HepG2 (cell line): ENCODE data around the gene LZTS2. TPM values are rescaled to one million over a fixed set of nuclear protein-coding genes. Genes with fewer than 3 reads are reported as not detected.
A peak's percentile ranks its signal among the peaks of the same experiment; 100 is the strongest.

Experiments
- DNMT1 ChIP-seq: sonication (generic); formaldehyde crosslinking; IDR thresholded peaks from 2 replicates; pipeline ENCODE4 v1.5.1; 2020; ENCODE audit warnings: mild to moderate bottlenecking, missing genetic modification reagents
- ELF1 ChIP-seq: sonication (generic); formaldehyde crosslinking; IDR thresholded peaks from 2 replicates; pipeline ENCODE4 v1.4.0; 2020; ENCODE audit warnings: missing genetic modification reagents
- HIVEP1 ChIP-seq: sonication (generic); formaldehyde crosslinking; IDR thresholded peaks from 2 replicates; pipeline ENCODE4 v1.4.0; 2020; ENCODE audit warnings: mild to moderate bottlenecking, missing genetic modification reagents
- KDM2A ChIP-seq: sonication (generic); formaldehyde crosslinking; IDR thresholded peaks from 2 replicates; pipeline ENCODE4 v1.4.0; 2020; ENCODE audit warnings: low read depth, missing genetic modification reagents, borderline replicate concordance
- MAFK ChIP-seq, 2 experiments: IDR thresholded peaks in 1 of 2; conservative IDR thresholded peaks in 1 of 2; 2 replicates each; pipeline ENCODE4 v1.6.1; 2011; ENCODE audit warnings: improper control_type of control experiment in 2 of 2, low read length in 2 of 2
- MZF1 ChIP-seq: sonication (generic); formaldehyde crosslinking; IDR thresholded peaks from 2 replicates; pipeline ENCODE4 v1.8.1; 2023; ENCODE audit warnings: mild to moderate bottlenecking, missing genetic modification reagents, borderline replicate concordance
- NCOA1 ChIP-seq: sonication (generic); formaldehyde crosslinking; IDR thresholded peaks from 2 replicates; pipeline ENCODE4 v1.9.0; 2021; ENCODE audit warnings: missing genetic modification reagents
- NR2F6 ChIP-seq, 2 experiments: IDR thresholded peaks; 2 replicates each; pipeline ENCODE4 v1.6.1; 2016; ENCODE audit warnings: antibody characterized with exemption in 1 of 2, mild to moderate bottlenecking in 1 of 2
- NR3C1 ChIP-seq: sonication (generic); formaldehyde crosslinking; IDR thresholded peaks from 2 replicates; pipeline ENCODE4 v1.4.0; 2020; ENCODE audit warnings: missing genetic modification reagents
- SIX4 ChIP-seq: sonication (generic); formaldehyde crosslinking; IDR thresholded peaks from 2 replicates; pipeline ENCODE4 v1.4.0; 2020; ENCODE audit warnings: missing genetic modification reagents
- SMARCC2 ChIP-seq: fragments of 450-650 bp; IDR thresholded peaks from 2 replicates; pipeline ENCODE4 v1.6.1; 2017; ENCODE audit warnings: antibody characterized with exemption, mild to moderate bottlenecking
- SMARCE1 ChIP-seq: fragments of 450-650 bp; IDR thresholded peaks from 2 replicates; pipeline ENCODE4 v1.6.1; 2017; ENCODE audit warnings: borderline replicate concordance
- SOX5 ChIP-seq: IDR thresholded peaks from 2 replicates; pipeline ENCODE4 v1.6.1; 2016; ENCODE audit warnings: borderline replicate concordance
- SP4 ChIP-seq: sonication (generic); formaldehyde crosslinking; IDR thresholded peaks from 2 replicates; pipeline ENCODE4 v1.8.1; 2023; ENCODE audit warnings: mild to moderate bottlenecking, missing genetic modification reagents
- WIZ ChIP-seq: sonication (generic); formaldehyde crosslinking; IDR thresholded peaks from 2 replicates; pipeline ENCODE4 v1.5.1; 2020; ENCODE audit warnings: mild to moderate bottlenecking, missing genetic modification reagents
- ZFX ChIP-seq: sonication (generic); formaldehyde crosslinking; IDR thresholded peaks from 2 replicates; pipeline ENCODE4 v1.4.0; 2020; ENCODE audit warnings: mild to moderate bottlenecking, low read depth, missing genetic modification reagents, moderate library complexity
- ZNF232 ChIP-seq: sonication (generic); formaldehyde crosslinking; IDR thresholded peaks from 2 replicates; pipeline ENCODE4 v1.4.0; 2020; ENCODE audit warnings: missing genetic modification reagents, borderline replicate concordance
- ZNF235 ChIP-seq: sonication (generic); formaldehyde crosslinking; IDR thresholded peaks from 2 replicates; pipeline ENCODE4 v1.8.1; 2023; ENCODE audit warnings: mild to moderate bottlenecking, missing genetic modification reagents, borderline replicate concordance
- ZNF335 ChIP-seq: sonication (generic); formaldehyde crosslinking; IDR thresholded peaks from 2 replicates; pipeline ENCODE4 v1.4.0; 2020; ENCODE audit warnings: missing genetic modification reagents
- ZNF556 ChIP-seq: sonication (generic); formaldehyde crosslinking; IDR thresholded peaks from 2 replicates; pipeline ENCODE4 v1.4.0; 2020; ENCODE audit warnings: mild to moderate bottlenecking, missing genetic modification reagents, borderline replicate concordance
- ZNF589 ChIP-seq: sonication (generic); formaldehyde crosslinking; conservative IDR thresholded peaks from 2 replicates; pipeline ENCODE4 v1.8.0; 2022; ENCODE audit warnings: mild to moderate bottlenecking, moderate library complexity, missing genetic modification reagents
- ZNF616 ChIP-seq: sonication (generic); formaldehyde crosslinking; IDR thresholded peaks from 2 replicates; pipeline ENCODE4 v1.5.0; 2020; ENCODE audit warnings: low read depth, mild to moderate bottlenecking, missing genetic modification reagents
- ZNF839 ChIP-seq: sonication (generic); formaldehyde crosslinking; IDR thresholded peaks from 2 replicates; pipeline ENCODE4 v1.4.0; 2020; ENCODE audit warnings: missing genetic modification reagents, mild to moderate bottlenecking, borderline replicate concordance
- polyA plus RNA-seq, 8 experiments: library from polyadenylated mRNA; depleted of rRNA in 3 of 8; stranded (reverse) in 7 of 8; unstranded in 1 of 8; fragments of >200 nt; fragmentation: Illumina TruSeq in 4 of 8; extraction: Trizol in 4 of 8; gene quantifications; 2 replicates each; pipeline versions ENCODE4 v1.2.1 to v1.2.3, GENCODE V29; 2011 to 2016; ENCODE audit warnings: low read depth in 4 of 8, missing spikeins in 1 of 8, mixed read lengths in 1 of 8; ENCODE audit not compliant: insufficient read depth in 1 of 8
- total RNA-seq, 5 experiments: library from RNA; depleted of rRNA; stranded (reverse); fragments of >200 nt; fragmentation: Illumina TruSeq; extraction: Trizol; gene quantifications; 2 replicates each; pipeline ENCODE4 v1.2.3, GENCODE V29; 2016; ENCODE audit warnings: low read depth in 1 of 5
- TF ChIP-seq, protein P1 (sequence below): sonication (generic); IDR thresholded peaks from 2 replicates; pipeline ENCODE4 v1.6.1; 2016; ENCODE audit warnings: low read depth, borderline replicate concordance
- TF ChIP-seq, protein P2 (sequence below): sonication (generic); formaldehyde crosslinking; IDR thresholded peaks from 2 replicates; pipeline ENCODE4 v1.8.1; 2023; ENCODE audit warnings: mild to moderate bottlenecking, inconsistent platforms, moderate library complexity, missing genetic modification reagents, borderline replicate concordance
- TF ChIP-seq, protein P3 (sequence below): IDR thresholded peaks from 2 replicates; pipeline ENCODE4 v1.6.1; 2018; ENCODE audit warnings: missing genetic modification reagents, mild to moderate bottlenecking, missing compliant biosample characterization

Gene LZTS2
- total and polyA plus RNA-seq, 2 of the 13 experiments (the other 11 are each of a cell fraction or from before 2014, with no cell fraction given), result 43.6 to 65.6 TPM

DNA sequence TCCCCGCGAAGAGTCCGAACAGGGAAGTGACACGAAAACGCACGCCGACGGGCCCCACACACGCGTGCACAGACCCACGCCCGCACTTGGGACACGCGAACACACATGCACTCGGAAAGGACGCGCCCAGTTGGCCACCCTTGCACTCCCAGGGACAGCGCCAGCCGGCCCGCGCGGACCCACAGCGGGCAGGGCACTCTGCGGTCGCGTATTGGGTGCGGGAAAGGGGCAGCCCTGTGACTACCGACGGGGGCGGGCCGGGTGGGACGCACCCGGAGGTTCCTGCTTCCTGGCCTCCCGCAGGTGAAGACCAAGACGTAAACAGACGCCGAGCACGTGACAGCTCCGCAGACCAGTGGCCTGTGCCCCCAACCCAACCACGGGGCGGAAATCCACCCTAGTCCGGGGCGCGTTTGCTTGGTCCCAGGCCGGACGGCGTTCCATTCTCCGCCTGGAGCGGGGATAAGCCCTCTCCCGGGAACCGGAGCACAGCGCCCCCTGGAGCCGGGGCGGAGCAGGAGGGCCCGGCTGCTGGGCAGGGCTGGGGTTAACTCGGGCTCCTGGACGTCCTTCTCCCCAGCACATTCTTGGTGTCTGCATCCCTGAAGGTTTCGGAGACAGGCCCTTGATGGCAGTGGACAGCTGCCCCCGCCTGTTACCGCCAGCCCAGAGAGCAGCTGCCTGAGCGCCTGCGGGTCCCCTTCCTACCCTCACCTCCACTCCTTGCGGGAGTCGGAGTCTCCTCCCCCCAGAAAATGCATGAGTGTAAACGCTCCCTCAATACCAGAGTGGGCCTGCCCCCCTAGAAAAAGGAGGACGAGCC lies 2.0 kb upstream of the LZTS2 start (continued):
- TF ChIP-seq, protein P1, sequence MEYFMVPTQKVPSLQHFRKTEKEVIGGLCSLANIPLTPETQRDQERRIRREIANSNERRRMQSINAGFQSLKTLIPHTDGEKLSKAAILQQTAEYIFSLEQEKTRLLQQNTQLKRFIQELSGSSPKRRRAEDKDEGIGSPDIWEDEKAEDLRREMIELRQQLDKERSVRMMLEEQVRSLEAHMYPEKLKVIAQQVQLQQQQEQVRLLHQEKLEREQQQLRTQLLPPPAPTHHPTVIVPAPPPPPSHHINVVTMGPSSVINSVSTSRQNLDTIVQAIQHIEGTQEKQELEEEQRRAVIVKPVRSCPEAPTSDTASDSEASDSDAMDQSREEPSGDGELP, result no peak
- TF ChIP-seq HIVEP1 (CRISPR knock-in tag) (no peak; the same call in none of the 2 replicates), NR3C1 (CRISPR knock-in tag) (no peak), SMARCE1 (no peak), ZNF556 (CRISPR knock-in tag) (no peak), SOX5 (no peak), ZNF839 (peak; percentile 42; the same call in 1 of the 2 replicates), ZNF235 (CRISPR knock-in tag) (no peak), MZF1 (CRISPR knock-in tag) (no peak), WIZ (CRISPR knock-in tag) (no peak), MAFK (conservative IDR thresholded peaks at IDR 0.05 in 1 of 2, IDR thresholded peaks at IDR 0.05 in 1 of 2; ENCODE audit: low read length in 2 of 2) (no peak), ZNF589 (CRISPR knock-in tag) (no peak), ZNF335 (CRISPR knock-in tag) (no peak), NR2F6 (IDR thresholded peaks at IDR 0.05) (no peak; the same call in 1 of the 2 replicates), NR2F6 (CRISPR knock-in tag; IDR thresholded peaks at IDR 0.05) (no peak; the same call in 1 of the 2 replicates), ZNF232 (peak; percentile 77; the same call in 1 of the 2 replicates), DNMT1 (peak; percentile 94; the same call in 1 of the 2 replicates), KDM2A (peak; percentile 76; the same call in 1 of the 2 replicates), SP4 (no peak), SIX4 (CRISPR knock-in tag) (no peak), ZNF616 (no peak), NCOA1 (CRISPR knock-in tag) (no peak), ZFX (peak; percentile 84), ELF1 (CRISPR knock-in tag) (0 out of 2 replicates have a peak, but pooled peaks have one; percentile 32), SMARCC2 (no peak)
- TF ChIP-seq, protein P2, sequence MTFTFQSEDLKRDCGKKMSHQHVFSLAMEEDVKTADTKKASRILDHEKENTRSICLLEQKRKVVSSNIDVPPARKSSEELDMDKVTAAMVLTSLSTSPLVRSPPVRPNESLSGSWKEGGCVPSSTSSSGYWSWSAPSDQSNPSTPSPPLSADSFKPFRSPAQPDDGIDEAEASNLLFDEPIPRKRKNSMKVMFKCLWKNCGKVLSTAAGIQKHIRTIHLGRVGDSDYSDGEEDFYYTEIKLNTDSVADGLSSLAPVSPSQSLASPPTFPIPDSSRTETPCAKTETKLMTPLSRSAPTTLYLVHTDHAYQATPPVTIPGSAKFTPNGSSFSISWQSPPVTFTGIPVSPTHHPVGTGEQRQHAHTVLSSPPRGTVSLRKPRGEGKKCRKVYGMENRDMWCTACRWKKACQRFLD (CRISPR knock-in tag), result no peak
- TF ChIP-seq, protein P3, sequence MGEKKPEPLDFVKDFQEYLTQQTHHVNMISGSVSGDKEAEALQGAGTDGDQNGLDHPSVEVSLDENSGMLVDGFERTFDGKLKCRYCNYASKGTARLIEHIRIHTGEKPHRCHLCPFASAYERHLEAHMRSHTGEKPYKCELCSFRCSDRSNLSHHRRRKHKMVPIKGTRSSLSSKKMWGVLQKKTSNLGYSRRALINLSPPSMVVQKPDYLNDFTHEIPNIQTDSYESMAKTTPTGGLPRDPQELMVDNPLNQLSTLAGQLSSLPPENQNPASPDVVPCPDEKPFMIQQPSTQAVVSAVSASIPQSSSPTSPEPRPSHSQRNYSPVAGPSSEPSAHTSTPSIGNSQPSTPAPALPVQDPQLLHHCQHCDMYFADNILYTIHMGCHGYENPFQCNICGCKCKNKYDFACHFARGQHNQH, result peak; percentile 64; the same call in 1 of the 2 replicates
